ENCODE results near the gene RBM28. TPM values are rescaled to one million over a fixed set of nuclear protein-coding genes. Genes with fewer than 3 reads are reported as not detected.

Gene RBM28
- polyA plus RNA-seq, 2 of the 4 experiments (the other 2 are of a cell fraction) = 77.3 to 79.5 TPM

DNA sequence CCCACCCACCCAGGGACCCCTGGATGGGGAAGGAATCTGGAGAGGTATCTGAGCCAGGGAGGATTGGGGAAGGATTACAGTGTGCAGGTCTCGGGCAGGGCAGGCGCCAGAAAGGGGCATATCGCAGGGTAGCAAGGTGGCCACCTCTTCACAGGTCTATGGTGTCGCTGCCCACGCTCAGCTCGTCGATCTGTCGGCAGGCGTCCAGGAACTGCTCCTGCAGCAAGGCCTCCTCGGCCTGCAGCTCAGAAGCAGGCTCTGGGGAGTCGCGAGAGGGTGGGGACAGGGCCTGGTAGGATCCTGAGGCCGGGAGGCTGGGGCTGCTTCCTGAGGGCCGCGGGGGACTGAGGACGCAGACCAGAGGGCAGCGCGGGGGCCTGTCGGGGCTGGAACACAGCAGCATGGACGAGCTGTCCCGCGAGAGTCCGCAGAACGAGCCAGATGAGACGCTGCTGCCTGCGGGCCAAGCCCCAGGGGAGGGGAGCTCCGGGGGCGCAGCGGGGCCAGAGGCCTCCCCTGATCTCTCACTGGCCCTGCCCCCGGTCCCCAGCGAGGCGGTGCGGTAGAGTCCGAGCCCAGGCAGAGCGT is 7.1 kb upstream of the RBM28 start:
- H3K4me3 ChIP-seq = no peak overlapping the region
- DNase-seq (ENCODE audit: low read depth in 1 of 2, low spot score in 1 of 2) (no peak), ATAC-seq (no peak), FAIRE-seq (no peak)
- H3K4me1 ChIP-seq = no peaks in the 10 kb centered on the region
- WGBS (ENCODE audit: missing lambda C conversion rate) = 68% methylated on average over 27 of the region's 35 CpGs
- no peaks in the 10 kb centered on the region for H3K9me3 ChIP-seq
- ChIA-PET POLR2A (no interaction called here), CTCF (interaction anchor here (0.6 to 13.5 kb wide), 6 partner anchors 9 to 124 kb away, joined by 3 to 800 read pairs (median 8); no protein-coding TSS in a partner anchor)
- TF ChIP-seq GATA3 (IDR thresholded peaks at IDR 0.05; ENCODE audit: borderline replicate concordance) (no peak), MYC (IDR thresholded peaks at IDR 0.05; ENCODE audit: borderline replicate concordance, low read length) (no peak), RAD21 (conservative IDR thresholded peaks at IDR 0.05 in 1 of 2, IDR thresholded peaks at IDR 0.05 in 1 of 2) (no peak), CEBPB (IDR thresholded peaks at IDR 0.05) (no peak), TP53 (CRISPR knock-in tag; IDR thresholded peaks at IDR 0.05) (no peak), BHLHE40 (IDR thresholded peaks at IDR 0.05; ENCODE audit: low read depth, low read length) (no peak), CTCF (IDR thresholded peaks at IDR 0.05) (no peak), JUN (IDR thresholded peaks at IDR 0.05) (no peak), KDM5A (IDR thresholded peaks at IDR 0.05) (no peak), EP300 (IDR thresholded peaks at IDR 0.05) (no peak)
- TF ChIP-seq, protein P1, sequence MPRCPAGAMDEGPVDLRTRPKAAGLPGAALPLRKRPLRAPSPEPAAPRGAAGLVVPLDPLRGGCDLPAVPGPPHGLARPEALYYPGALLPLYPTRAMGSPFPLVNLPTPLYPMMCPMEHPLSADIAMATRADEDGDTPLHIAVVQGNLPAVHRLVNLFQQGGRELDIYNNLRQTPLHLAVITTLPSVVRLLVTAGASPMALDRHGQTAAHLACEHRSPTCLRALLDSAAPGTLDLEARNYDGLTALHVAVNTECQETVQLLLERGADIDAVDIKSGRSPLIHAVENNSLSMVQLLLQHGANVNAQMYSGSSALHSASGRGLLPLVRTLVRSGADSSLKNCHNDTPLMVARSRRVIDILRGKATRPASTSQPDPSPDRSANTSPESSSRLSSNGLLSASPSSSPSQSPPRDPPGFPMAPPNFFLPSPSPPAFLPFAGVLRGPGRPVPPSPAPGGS (IDR thresholded peaks at IDR 0.05) = no peak
- no peak overlapping the region for H3K4me2 ChIP-seq
- no peak overlapping the region for H3K27ac ChIP-seq

- ATAC-seq = no peak
- CTCF ChIA-PET = interaction anchor here (2.2 to 13.5 kb wide), 6 partner anchors 9 to 111 kb away, joined by 8 to 800 read pairs (median 68); partner anchors contain the start of gene PRRT4
- Histone ChIP-seq H3K27ac (no peak overlapping the region), H3K4me3 (no peak overlapping the region), H3K9me3 (no peaks in the 10 kb centered on the region), H3K4me2 (no peak overlapping the region), H3K4me1 (no peaks in the 10 kb centered on the region)
- POLR2A ChIA-PET = no interaction called here
- no peak for DNase-seq (ENCODE audit: low read depth in 1 of 2, low spot score in 1 of 2)
- FAIRE-seq = no peak
- TF ChIP-seq TFCP2L1 (CRISPR knock-in tag; IDR thresholded peaks at IDR 0.05) (no peak), RFX5 (IDR thresholded peaks at IDR 0.05) (no peak), ZSCAN20 (CRISPR knock-in tag; IDR thresholded peaks at IDR 0.05) (no peak), HOXB13 (CRISPR knock-in tag; IDR thresholded peaks at IDR 0.05; ENCODE audit: low read depth) (no peak), RAD21 (conservative IDR thresholded peaks at IDR 0.05 in 1 of 2, IDR thresholded peaks at IDR 0.05 in 1 of 2) (no peak), RNF2 (IDR thresholded peaks at IDR 0.05; ENCODE audit: borderline replicate concordance, low read depth) (no peak), RARB (CRISPR knock-in tag; IDR thresholded peaks at IDR 0.05) (no peak), HOXB5 (CRISPR knock-in tag; IDR thresholded peaks at IDR 0.05) (no peak), RCOR1 (IDR thresholded peaks at IDR 0.05; ENCODE audit: low read depth, low read length) (no peak), CTCF (IDR thresholded peaks at IDR 0.05) (no peak), GATA3 (IDR thresholded peaks at IDR 0.05; ENCODE audit: borderline replicate concordance) (no peak), FOSB (CRISPR knock-in tag; IDR thresholded peaks at IDR 0.05) (no peak), KDM5A (IDR thresholded peaks at IDR 0.05) (no peak), CHD4 (IDR thresholded peaks at IDR 0.05; ENCODE audit: borderline replicate concordance) (no peak)
- TF ChIP-seq, protein P2, sequence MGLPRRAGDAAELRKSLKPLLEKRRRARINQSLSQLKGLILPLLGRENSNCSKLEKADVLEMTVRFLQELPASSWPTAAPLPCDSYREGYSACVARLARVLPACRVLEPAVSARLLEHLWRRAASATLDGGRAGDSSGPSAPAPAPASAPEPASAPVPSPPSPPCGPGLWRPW (IDR thresholded peaks at IDR 0.05) = no peak
- TF ChIP-seq, protein P3, sequence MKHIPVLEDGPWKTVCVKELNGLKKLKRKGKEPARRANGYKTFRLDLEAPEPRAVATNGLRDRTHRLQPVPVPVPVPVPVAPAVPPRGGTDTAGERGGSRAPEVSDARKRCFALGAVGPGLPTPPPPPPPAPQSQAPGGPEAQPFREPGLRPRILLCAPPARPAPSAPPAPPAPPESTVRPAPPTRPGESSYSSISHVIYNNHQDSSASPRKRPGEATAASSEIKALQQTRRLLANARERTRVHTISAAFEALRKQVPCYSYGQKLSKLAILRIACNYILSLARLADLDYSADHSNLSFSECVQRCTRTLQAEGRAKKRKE (CRISPR knock-in tag; IDR thresholded peaks at IDR 0.05; ENCODE audit: low read depth) = no peak
- 29% methylated on average over 4 of the region's 4 CpGs for WGBS (ENCODE audit: missing lambda C conversion rate)
These were observed 5.7 kb upstream of the RBM28 start for GRCh38 chr7:128349466-128349825.

Measured in A549 (cell line).